Head of caudate nucleus (tissue), 42 donors: ENCODE data around the gene TCF12.
A peak's percentile ranks its signal among the peaks of the same experiment; 100 is the strongest.

ENCODE experiments used
- DNase-seq, 42 donors: peaks; one replicate each; pipeline versions ENCODE4 v3.0.0 to v3.0.0-alpha.2; 2020 to 2021; ENCODE audit warnings: mixed read lengths in 7 of 42
- intact Hi-C: fragments of 100-400 bp; cut with DNase I; formaldehyde crosslinking; loops from one replicate; pipeline ENCODE4 v1.15.0; 2022

TCF12 gene

GRCh38 chr15:56918046-56918938, at the start of gene TCF12:
TSS of gene TCF12 (plus strand) at chr15:56918644. CDS start at chr15:56919914, 1,270 bp downstream.
- DNase-seq, result peak; percentile 77 to 96 (median 92)
- intact Hi-C loops, result loop anchor here (1.0 to 10.0 kb wide), 4 partner anchors 31 to 297 kb away; partner anchors contain the start of gene ZNF280D

GRCh38 chr15:56869573-56869972, 48.9 kb upstream of the TCF12 start:
- intact Hi-C loops, result loop anchor here (10.0 kb wide), 1 partner anchor 375 kb away; no protein-coding TSS in a partner anchor
- peak; percentile 19 to 88 (median 69) for DNase-seq

- no peak for DNase-seq
- intact Hi-C loops, result loop anchor here (10.0 kb wide), 1 partner anchor 46 kb away; no protein-coding TSS in a partner anchor
Observed at GRCh38 chr15:56871185-56871584, 47.3 kb upstream of the TCF12 start.

GRCh38 chr15:56871867-56872266, 46.6 kb upstream of the TCF12 start:
- intact Hi-C loops, result loop anchor here (10.0 kb wide), 1 partner anchor 47 kb away; no protein-coding TSS in a partner anchor
- DNase-seq, result no peak

GRCh38 chr15:56877255-56877970, 41.0 kb upstream of the TCF12 start:
- intact Hi-C loops, result loop anchor here (10.0 kb wide), 1 partner anchor 53 kb away; no protein-coding TSS in a partner anchor
- no peak for DNase-seq

- intact Hi-C loops, result loop anchor here (10.0 kb wide), 1 partner anchor 55 kb away; no protein-coding TSS in a partner anchor
- no peak for DNase-seq
Observed at GRCh38 chr15:56879502-56879901, 38.9 kb upstream of the TCF12 start.

- DNase-seq, result no peak
- intact Hi-C loops, result no loop called here
Observed at GRCh38 chr15:56883088-56883487, 35.4 kb upstream of the TCF12 start.

- intact Hi-C loops, result loop anchor here (2.0 kb wide), 1 partner anchor 154 kb away; the partner anchor contains the start of gene ZNF280D
- DNase-seq, result peak in 8 of 42 donors; percentile 5 to 38 (median 12)
Observed at GRCh38 chr15:56886363-56886931, 32.0 kb upstream of the TCF12 start.

GRCh38 chr15:56886932-56887781, 31.3 kb upstream of the TCF12 start:
- intact Hi-C loops, result loop anchor here (1.0 to 2.0 kb wide), 2 partner anchors 31 to 154 kb away; partner anchors contain the start of genes TCF12 and ZNF280D
- peak; percentile 80 to 98 (median 95) for DNase-seq

GRCh38 chr15:56887782-56888438, 30.5 kb upstream of the TCF12 start:
- DNase-seq, result no peak
- intact Hi-C loops, result loop anchor here (1.0 to 2.0 kb wide), 2 partner anchors 30 to 155 kb away; partner anchors contain the start of genes TCF12 and ZNF280D

GRCh38 chr15:56890038-56890437, 28.4 kb upstream of the TCF12 start:
- intact Hi-C loops, result no loop called here
- DNase-seq, result no peak

GRCh38 chr15:56891852-56892440, 26.5 kb upstream of the TCF12 start:
- no peak for DNase-seq
- intact Hi-C loops, result no loop called here

GRCh38 chr15:56892659-56893363, 25.6 kb upstream of the TCF12 start:
- intact Hi-C loops, result no loop called here

GRCh38 chr15:56893364-56893678, 25.1 kb upstream of the TCF12 start:
- intact Hi-C loops, result no loop called here
- no peak for DNase-seq

More at GRCh38 chr15:56892659-56893363, 25.6 kb upstream of the TCF12 start:
- DNase-seq, result peak in 14 of 42 donors; percentile 2 to 56 (median 21)

GRCh38 chr15:56894601-56895000, 23.8 kb upstream of the TCF12 start:
- intact Hi-C loops, result no loop called here
- DNase-seq, result no peak

- intact Hi-C loops, result no loop called here
- DNase-seq, result no peak
Observed at GRCh38 chr15:56901931-56902330, 16.5 kb upstream of the TCF12 start.

- DNase-seq, result no peak
- intact Hi-C loops, result no loop called here
Observed at GRCh38 chr15:56906766-56907165, 11.7 kb upstream of the TCF12 start.
